K562 (cell line): ENCODE results near the gene CTDNEP1. TPM values are rescaled to one million over a fixed set of nuclear protein-coding genes. Genes with fewer than 3 reads are reported as not detected.

Source experiments
- BRCA1 ChIP-seq, 2 experiments: fragments of 450-650 bp in 1 of 2; sonication (generic) in 1 of 2; formaldehyde crosslinking in 1 of 2; IDR thresholded peaks; 2 replicates each; pipeline versions ENCODE4 v1.5.0 to v1.6.1; 2017 to 2020; ENCODE audit warnings: mild to moderate bottlenecking in 1 of 2, missing genetic modification reagents in 1 of 2
- CBFA2T2 ChIP-seq: fragments of 450-650 bp; conservative IDR thresholded peaks from 2 replicates; pipeline ENCODE4 v1.6.1; 2017; ENCODE audit warnings: mild to moderate bottlenecking
- CHD4 ChIP-seq: fragments of 200-600 bp; sonication (generic); IDR thresholded peaks from 3 replicates; pipeline ENCODE4 v1.6.1; 2012; ENCODE audit warnings: low read depth, mild to moderate bottlenecking, mixed read lengths, low read length, inconsistent platforms; ENCODE audit not compliant: insufficient read depth, insufficient replicate concordance, poor library complexity, severe bottlenecking
- EZH2 ChIP-seq: IDR thresholded peaks from 2 replicates; pipeline ENCODE4 v1.6.1; 2012; ENCODE audit warnings: low read depth, mild to moderate bottlenecking, inconsistent platforms, low read length, borderline replicate concordance
- HDAC8 ChIP-seq: fragments of 450-650 bp; IDR thresholded peaks from 2 replicates; pipeline ENCODE4 v1.6.1; 2016; ENCODE audit warnings: mild to moderate bottlenecking, missing genetic modification characterization, moderate library complexity, missing compliant biosample characterization
- HMG20A ChIP-seq: fragments of 450-650 bp; formaldehyde crosslinking; conservative IDR thresholded peaks from 2 replicates; pipeline ENCODE4 v1.4.0; 2020; ENCODE audit warnings: mild to moderate bottlenecking, mixed read lengths
- HNRNPLL ChIP-seq: fragments of 200-400 bp; formaldehyde crosslinking; IDR thresholded peaks from 2 replicates; pipeline ENCODE4 v1.6.1; 2017; ENCODE audit warnings: low read length, low read depth, mild to moderate bottlenecking; ENCODE audit not compliant: poor library complexity, severe bottlenecking
- JUND ChIP-seq, 2 experiments: IDR thresholded peaks; 2 replicates in 1 of 2; 3 replicates in 1 of 2; pipeline ENCODE4 v1.6.1; 2011; ENCODE audit warnings: borderline replicate concordance in 2 of 2, low read depth in 2 of 2, low read length in 2 of 2, improper control_type of control experiment in 1 of 2, missing biosample characterization in 1 of 2, missing genetic modification characterization in 1 of 2, missing genetic modification reagents in 1 of 2
- MCM5 ChIP-seq: fragments of 450-650 bp; IDR thresholded peaks from 2 replicates; pipeline ENCODE4 v1.6.1; 2016; ENCODE audit warnings: low read depth
- NCOA4 ChIP-seq: fragments of 450-650 bp; IDR thresholded peaks from 2 replicates; pipeline ENCODE4 v1.6.1; 2018; ENCODE audit warnings: mild to moderate bottlenecking; ENCODE audit not compliant: partially characterized antibody
- NR4A1 ChIP-seq, 2 experiments: fragments of 250-450 bp in 1 of 2; fragments of 450-650 bp in 1 of 2; sonication (Bioruptor Pico) in 1 of 2; IDR thresholded peaks; 2 replicates each; pipeline versions ENCODE4 v1.4.0 to v1.6.1; 2016 to 2020; ENCODE audit warnings: mild to moderate bottlenecking in 2 of 2, missing compliant biosample characterization in 1 of 2, missing genetic modification characterization in 1 of 2, moderate library complexity in 1 of 2
- PHTF2 ChIP-seq: fragments of 250-450 bp; sonication (Bioruptor Pico); IDR thresholded peaks from 2 replicates; pipeline ENCODE4 v1.5.0; 2021; ENCODE audit warnings: mild to moderate bottlenecking
- SUPT5H ChIP-seq: fragments of 450-650 bp; IDR thresholded peaks from 2 replicates; pipeline ENCODE4 v1.6.1; 2016
- ZNF316 ChIP-seq: fragments of 450-650 bp; IDR thresholded peaks from 2 replicates; pipeline ENCODE4 v1.6.1; 2016
- ZNF668 ChIP-seq: fragments of 250-450 bp; sonication (Bioruptor Pico); IDR thresholded peaks from 2 replicates; pipeline ENCODE4 v1.8.0; 2022; ENCODE audit warnings: mild to moderate bottlenecking, inconsistent platforms
- polyA plus RNA-seq, 8 experiments: library from polyadenylated mRNA; depleted of rRNA in 4 of 8; stranded (reverse) in 5 of 8; unstranded in 3 of 8; fragments of >200 nt; fragmentation: Nextera tagmentation in 2 of 8; fragmentation: Illumina TruSeq in 1 of 8; extraction: Ambion mirVana in 2 of 8; extraction: Trizol in 1 of 8; gene quantifications; 2 replicates each; pipeline versions ENCODE4 v1.2.1 to v1.2.3, GENCODE V29; 2011 to 2014; ENCODE audit warnings: inconsistent platforms in 1 of 8, missing spikeins in 1 of 8
- total RNA-seq, 7 experiments: library from RNA; depleted of rRNA in 6 of 7; stranded (reverse); fragments of >200 nt in 6 of 7; fragmentation: Illumina TruSeq in 2 of 7; extraction: Trizol in 2 of 7; gene quantifications; 2 replicates each; pipeline versions ENCODE4 v1.2.1 to v1.2.3, GENCODE V29; 2011 to 2021; ENCODE audit warnings: low replicate concordance in 1 of 7
- TF ChIP-seq, protein P1 (sequence below): fragments of 150-350 bp; conservative IDR thresholded peaks from 2 replicates; pipeline ENCODE4 v1.6.1; 2014; ENCODE audit warnings: low read length
- TF ChIP-seq, protein P2 (sequence below): fragments of 250-450 bp; sonication (Bioruptor Pico); IDR thresholded peaks from 2 replicates; pipeline ENCODE4 v1.8.0; 2021; ENCODE audit warnings: borderline replicate concordance, mild to moderate bottlenecking, moderate library complexity; ENCODE audit not compliant: poor library complexity, severe bottlenecking
- TF ChIP-seq, protein P3 (sequence below), 2 experiments: IDR thresholded peaks; 2 replicates each; pipeline ENCODE4 v1.6.1; 2011; ENCODE audit warnings: borderline replicate concordance in 1 of 2, control low read depth in 1 of 2, low read depth in 1 of 2, low read length in 1 of 2, mild to moderate bottlenecking in 1 of 2, mixed read lengths in 1 of 2, moderate library complexity in 1 of 2; ENCODE audit not compliant: insufficient read depth in 1 of 2, insufficient read length in 1 of 2, poor library complexity in 1 of 2, severe bottlenecking in 1 of 2; ENCODE audit errors: extremely low read depth in 1 of 2
- TF ChIP-seq, protein P4 (sequence below): fragments of 250-450 bp; sonication (Bioruptor Pico); IDR thresholded peaks from 2 replicates; pipeline ENCODE4 v1.5.1; 2021; ENCODE audit warnings: mild to moderate bottlenecking

The CTDNEP1 gene
- total and polyA plus RNA-seq, 9 of the 15 experiments (the other 6 are each of a cell fraction or from before 2014, with no cell fraction given): 10.7 to 150 (median 28.5) TPM

DNA sequence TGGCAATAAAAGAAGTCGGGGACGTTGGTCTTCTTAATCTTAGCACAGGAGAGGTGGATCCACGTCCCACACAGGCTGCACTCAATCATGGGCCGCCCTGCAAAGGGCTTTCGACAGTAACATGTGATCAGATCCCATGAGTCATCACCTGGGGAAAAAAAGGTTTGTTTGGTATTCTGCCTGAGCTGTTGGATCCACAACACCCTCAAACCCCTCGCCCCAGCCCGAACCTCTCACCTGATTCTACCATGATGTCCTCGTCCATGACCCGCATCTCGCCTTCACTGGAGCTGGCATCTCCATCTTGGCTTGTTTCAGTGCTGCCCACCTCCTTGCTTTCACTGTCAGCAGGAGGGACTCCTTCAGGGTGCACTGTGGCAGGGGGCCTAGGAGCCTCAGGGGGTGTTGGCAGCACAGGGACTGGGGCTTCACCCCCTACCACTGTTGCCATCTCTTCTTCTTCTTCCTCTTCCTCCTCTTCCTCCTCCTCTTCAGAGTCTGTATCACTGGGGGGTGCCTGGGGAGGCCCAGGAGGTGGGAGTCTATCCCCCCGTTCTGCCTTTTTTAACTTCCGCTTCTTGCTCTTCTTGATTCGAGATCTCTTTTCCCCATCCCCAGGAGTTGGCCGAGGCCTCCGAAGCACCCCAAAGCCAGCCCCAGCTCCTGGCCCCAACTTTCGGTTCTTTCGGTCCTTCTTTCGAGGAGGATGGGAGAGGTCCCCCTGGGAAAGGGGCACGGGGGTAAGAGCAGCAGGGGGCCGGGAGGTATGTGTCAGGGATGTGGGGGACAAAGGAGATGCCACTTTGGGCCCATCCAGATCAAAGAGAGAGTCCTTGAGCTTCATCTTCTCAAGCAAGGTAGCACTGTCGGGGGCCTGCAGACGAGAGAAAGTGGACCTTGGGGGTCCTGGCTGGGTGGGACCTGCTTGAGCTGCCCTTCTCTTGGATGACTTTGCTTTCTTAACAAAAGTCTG, 15.6 kb downstream of the CTDNEP1 start (continued):
- no peak for TF ChIP-seq HNRNPLL
- no peak for TF ChIP-seq CHD4
- TF ChIP-seq ZNF668 (CRISPR knock-in tag): no peak
- no peak for TF ChIP-seq MCM5
- TF ChIP-seq HDAC8 (tag): no peak
- peak; percentile 41 for TF ChIP-seq SUPT5H
- TF ChIP-seq, protein P1, sequence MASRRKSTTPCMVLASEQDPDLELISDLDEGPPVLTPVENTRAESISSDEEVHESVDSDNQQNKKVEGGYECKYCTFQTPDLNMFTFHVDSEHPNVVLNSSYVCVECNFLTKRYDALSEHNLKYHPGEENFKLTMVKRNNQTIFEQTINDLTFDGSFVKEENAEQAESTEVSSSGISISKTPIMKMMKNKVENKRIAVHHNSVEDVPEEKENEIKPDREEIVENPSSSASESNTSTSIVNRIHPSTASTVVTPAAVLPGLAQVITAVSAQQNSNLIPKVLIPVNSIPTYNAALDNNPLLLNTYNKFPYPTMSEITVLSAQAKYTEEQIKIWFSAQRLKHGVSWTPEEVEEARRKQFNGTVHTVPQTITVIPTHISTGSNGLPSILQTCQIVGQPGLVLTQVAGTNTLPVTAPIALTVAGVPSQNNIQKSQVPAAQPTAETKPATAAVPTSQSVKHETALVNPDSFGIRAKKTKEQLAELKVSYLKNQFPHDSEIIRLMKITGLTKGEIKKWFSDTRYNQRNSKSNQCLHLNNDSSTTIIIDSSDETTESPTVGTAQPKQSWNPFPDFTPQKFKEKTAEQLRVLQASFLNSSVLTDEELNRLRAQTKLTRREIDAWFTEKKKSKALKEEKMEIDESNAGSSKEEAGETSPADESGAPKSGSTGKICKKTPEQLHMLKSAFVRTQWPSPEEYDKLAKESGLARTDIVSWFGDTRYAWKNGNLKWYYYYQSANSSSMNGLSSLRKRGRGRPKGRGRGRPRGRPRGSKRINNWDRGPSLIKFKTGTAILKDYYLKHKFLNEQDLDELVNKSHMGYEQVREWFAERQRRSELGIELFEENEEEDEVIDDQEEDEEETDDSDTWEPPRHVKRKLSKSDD: no peak
- TF ChIP-seq PHTF2: no peak
- TF ChIP-seq ZNF316: peak; percentile 38; the same call in 1 of the 2 replicates
- TF ChIP-seq HMG20A: no peak
- TF ChIP-seq CBFA2T2: no peak
- TF ChIP-seq, protein P2, sequence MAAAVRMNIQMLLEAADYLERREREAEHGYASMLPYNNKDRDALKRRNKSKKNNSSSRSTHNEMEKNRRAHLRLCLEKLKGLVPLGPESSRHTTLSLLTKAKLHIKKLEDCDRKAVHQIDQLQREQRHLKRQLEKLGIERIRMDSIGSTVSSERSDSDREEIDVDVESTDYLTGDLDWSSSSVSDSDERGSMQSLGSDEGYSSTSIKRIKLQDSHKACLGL (CRISPR knock-in tag): no peak
- TF ChIP-seq, protein P3, sequence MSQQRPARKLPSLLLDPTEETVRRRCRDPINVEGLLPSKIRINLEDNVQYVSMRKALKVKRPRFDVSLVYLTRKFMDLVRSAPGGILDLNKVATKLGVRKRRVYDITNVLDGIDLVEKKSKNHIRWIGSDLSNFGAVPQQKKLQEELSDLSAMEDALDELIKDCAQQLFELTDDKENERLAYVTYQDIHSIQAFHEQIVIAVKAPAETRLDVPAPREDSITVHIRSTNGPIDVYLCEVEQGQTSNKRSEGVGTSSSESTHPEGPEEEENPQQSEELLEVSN (IDR thresholded peaks at IDR 0.05; ENCODE audit: borderline replicate concordance in 1 of 2, extremely low read depth in 1 of 2, insufficient read depth in 1 of 2, insufficient read length in 1 of 2, low read depth in 1 of 2, low read length in 1 of 2, poor library complexity in 1 of 2, severe bottlenecking in 1 of 2): no peak
- TF ChIP-seq BRCA1 (IDR thresholded peaks at IDR 0.05): no peak
- no peak for TF ChIP-seq BRCA1 (CRISPR knock-in tag; IDR thresholded peaks at IDR 0.05)
- TF ChIP-seq, protein P4, sequence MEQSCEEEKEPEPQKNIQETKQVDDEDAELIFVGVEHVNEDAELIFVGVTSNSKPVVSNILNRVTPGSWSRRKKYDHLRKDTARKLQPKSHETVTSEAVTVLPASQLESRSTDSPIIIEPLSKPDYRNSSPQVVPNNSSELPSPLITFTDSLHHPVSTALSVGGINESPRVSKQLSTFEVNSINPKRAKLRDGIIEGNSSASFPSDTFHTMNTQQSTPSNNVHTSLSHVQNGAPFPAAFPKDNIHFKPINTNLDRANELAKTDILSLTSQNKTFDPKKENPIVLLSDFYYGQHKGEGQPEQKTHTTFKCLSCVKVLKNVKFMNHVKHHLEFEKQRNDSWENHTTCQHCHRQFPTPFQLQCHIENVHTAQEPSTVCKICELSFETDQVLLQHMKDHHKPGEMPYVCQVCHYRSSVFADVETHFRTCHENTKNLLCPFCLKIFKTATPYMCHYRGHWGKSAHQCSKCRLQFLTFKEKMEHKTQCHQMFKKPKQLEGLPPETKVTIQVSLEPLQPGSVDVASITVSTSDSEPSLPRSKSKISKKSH (CRISPR knock-in tag): no peak
- no peak for TF ChIP-seq NCOA4
- peak; percentile 85 for TF ChIP-seq JUND (IDR thresholded peaks at IDR 0.05; ENCODE audit: borderline replicate concordance, low read depth, low read length)
- peak; percentile 71; the same call in 2 of the 3 replicates for TF ChIP-seq JUND (tag; IDR thresholded peaks at IDR 0.05; ENCODE audit: borderline replicate concordance, low read depth, low read length)
- no peak for TF ChIP-seq EZH2
- TF ChIP-seq NR4A1 (CRISPR knock-in tag; IDR thresholded peaks at IDR 0.05): no peak
- TF ChIP-seq NR4A1 (tag; IDR thresholded peaks at IDR 0.05): no peak
